GM23248 (cell line): Measurements from ENCODE around the gene COL18A1.
"Not testable (repeated sequence)": the region's sequence is repeated elsewhere in the genome, so short reads cannot be mapped to it uniquely, and the experiment has no call there.

Experiments used
- EZH2 ChIP-seq: fragments of 200-600 bp; sonication (generic); IDR thresholded peaks from 2 replicates; pipeline ENCODE4 v1.6.1; 2018; ENCODE audit warnings: antibody characterized with exemption, mild to moderate bottlenecking; ENCODE audit not compliant: insufficient read depth, poor library complexity, severe bottlenecking
- EZH2phosphoT487 ChIP-seq: fragments of 200-600 bp; sonication (generic); IDR thresholded peaks from 2 replicates; pipeline ENCODE4 v1.6.1; 2018; ENCODE audit warnings: antibody characterized with exemption, moderate library complexity, mild to moderate bottlenecking, low read depth; ENCODE audit not compliant: insufficient read depth

GRCh38 chr21:45442686-45443594, 38.0 kb downstream of the COL18A1 start:
- TF ChIP-seq EZH2, EZH2phosphoT487: not testable (repeated sequence)
